H1 (cell line): ENCODE measurements around the gene ARHGAP4. TPM values are rescaled to one million over a fixed set of nuclear protein-coding genes. Genes with fewer than 3 reads are reported as not detected.

ENCODE experiments used
- CTCF ChIA-PET: fragments of 300-600 bp; sonication (Branson Sonifier 250); formaldehyde crosslinking; loops from one replicate; lab custom pipeline; 2021; ENCODE audit not compliant: partially characterized antibody; lab: Charles Lee
- POLR2A ChIA-PET: fragments of 300-600 bp; sonication (Branson Sonifier 250); formaldehyde crosslinking; loops from one replicate; lab custom pipeline; 2021; ENCODE audit warnings: inconsistent platforms; ENCODE audit not compliant: partially characterized antibody; lab: Charles Lee
- DNase-seq, 2 experiments: peaks; one replicate each; pipeline versions ENCODE4 v3.0.0 to v3.0.0-alpha.2; 2010 to 2022; ENCODE audit warnings: low spot score in 2 of 2, low read depth in 1 of 2, mixed read lengths in 1 of 2
- FAIRE-seq: peaks from 2 replicates; lab custom pipeline; 2011; peaks lifted over from hg19 to GRCh38; lab: Jason Lieb, UNC
- H2AFZ ChIP-seq: 2 replicates; pipeline ENCODE4 v1.8.1; 2012; ENCODE audit warnings: low read length, inconsistent platforms
- H2AK5ac ChIP-seq: 2 replicates; pipeline ENCODE4 v1.6.1; 2013; ENCODE audit warnings: low read depth, low read length
- H2BK120ac ChIP-seq: replicated peaks from 2 replicates; pipeline ENCODE3; 2013; ENCODE audit warnings: low read depth, low read length, inconsistent platforms
- H2BK12ac ChIP-seq: 2 replicates; pipeline ENCODE4 v1.6.1; 2013; ENCODE audit warnings: low read depth, low read length
- H2BK15ac ChIP-seq: 2 replicates; pipeline ENCODE4 v1.6.1; 2013; ENCODE audit warnings: low read length
- H2BK20ac ChIP-seq: 2 replicates; pipeline ENCODE4 v1.6.1; 2013; ENCODE audit warnings: low read length
- H2BK5ac ChIP-seq: 2 replicates; pipeline ENCODE4 v1.6.1; 2013; ENCODE audit warnings: low read depth, low read length
- H3K14ac ChIP-seq: 2 replicates; pipeline ENCODE4 v1.6.1; 2013; ENCODE audit warnings: inconsistent platforms; ENCODE audit not compliant: insufficient read length
- H3K18ac ChIP-seq: 2 replicates; pipeline ENCODE4 v1.6.1; 2013; ENCODE audit warnings: low read length; ENCODE audit errors: extremely low read depth
- H3K23ac ChIP-seq: 2 replicates; pipeline ENCODE4 v1.6.1; 2013; ENCODE audit warnings: inconsistent platforms; ENCODE audit not compliant: insufficient read length
- H3K23me2 ChIP-seq: 2 replicates; pipeline ENCODE4 v1.6.1; 2013; ENCODE audit warnings: low read depth, low read length
- H3K27ac ChIP-seq: 2 replicates; pipeline ENCODE4 v1.6.1; 2011; ENCODE audit warnings: low read depth, low read length, inconsistent platforms
- H3K27me3 ChIP-seq, 4 experiments: replicated peaks in 1 of 4; 1 replicate in 1 of 4; 2 replicates in 3 of 4; pipeline versions ENCODE4 v1.6.1 to v1.8.1; 2011 to 2013; ENCODE audit warnings: low read length in 3 of 4, mild to moderate bottlenecking in 3 of 4, inconsistent platforms in 2 of 4, mixed read lengths in 2 of 4, moderate library complexity in 1 of 4; ENCODE audit not compliant: control insufficient read depth in 3 of 4, insufficient read depth in 3 of 4; ENCODE audit errors: extremely low read depth in 1 of 4
- H3K36me3 ChIP-seq, 4 experiments: 2 replicates each; pipeline versions ENCODE4 v1.6.1 to v1.8.1; 2011 to 2013; ENCODE audit warnings: mild to moderate bottlenecking in 4 of 4, low read length in 3 of 4, moderate library complexity in 2 of 4, control low read depth in 1 of 4, inconsistent platforms in 1 of 4; ENCODE audit not compliant: insufficient read depth in 4 of 4, control insufficient read depth in 2 of 4
- H3K4ac ChIP-seq: replicated peaks from 2 replicates; pipeline ENCODE3; 2013; ENCODE audit warnings: low read length, low read depth, mixed read lengths, inconsistent platforms; ENCODE audit not compliant: insufficient read length
- H3K4me1 ChIP-seq, 4 experiments: replicated peaks in 1 of 4; 1 replicate in 1 of 4; 2 replicates in 3 of 4; pipeline versions ENCODE4 v1.6.1 to v1.8.1; 2011 to 2013; ENCODE audit warnings: low read length in 3 of 4, inconsistent platforms in 2 of 4, mixed read lengths in 1 of 4; ENCODE audit not compliant: insufficient read depth in 4 of 4, control insufficient read depth in 3 of 4
- H3K4me2 ChIP-seq, 2 experiments: 2 replicates each; pipeline versions ENCODE4 v1.6.1 to v1.8.1; 2011 to 2013; ENCODE audit warnings: low read depth in 2 of 2, low read length in 2 of 2, control low read depth in 1 of 2, inconsistent platforms in 1 of 2, mild to moderate bottlenecking in 1 of 2; ENCODE audit not compliant: insufficient read depth in 1 of 2
- H3K4me3 ChIP-seq, 4 experiments: fragments of 200-600, 300-600 bp in 1 of 4; sonication (generic), shearing (Covaris generic), sonication (Bioruptor Twin) in 1 of 4; 2 replicates each; pipeline versions ENCODE4 v1.5.1 to v1.8.1; 2011 to 2016; ENCODE audit warnings: low read length in 4 of 4, low read depth in 3 of 4, control low read depth in 2 of 4, inconsistent platforms in 2 of 4, mild to moderate bottlenecking in 2 of 4, mixed read lengths in 1 of 4, moderate library complexity in 1 of 4; ENCODE audit not compliant: insufficient read depth in 2 of 4; ENCODE audit errors: extremely low read depth in 1 of 4
- H3K56ac ChIP-seq: replicated peaks from 2 replicates; pipeline ENCODE3; 2013; ENCODE audit warnings: low read depth, mild to moderate bottlenecking, mixed read lengths, low read length, inconsistent platforms; ENCODE audit not compliant: insufficient read length
- H3K79me1 ChIP-seq: 2 replicates; pipeline ENCODE4 v1.6.1; 2013; ENCODE audit warnings: low read depth, low read length, control low read depth
- H3K79me2 ChIP-seq, 2 experiments: 2 replicates each; pipeline versions ENCODE4 v1.6.1 to v1.8.1; 2012 to 2013; ENCODE audit warnings: low read length in 2 of 2, mild to moderate bottlenecking in 2 of 2, inconsistent platforms in 1 of 2; ENCODE audit not compliant: insufficient read depth in 2 of 2, control insufficient read depth in 1 of 2
- H3K9ac ChIP-seq, 4 experiments: replicated peaks in 1 of 4; 1 replicate in 1 of 4; 2 replicates in 3 of 4; pipeline versions ENCODE4 v1.6.1 to v1.8.1; 2011 to 2013; ENCODE audit warnings: low read depth in 3 of 4, low read length in 3 of 4, control low read depth in 2 of 4, mild to moderate bottlenecking in 2 of 4, moderate library complexity in 2 of 4, inconsistent platforms in 1 of 4; ENCODE audit errors: extremely low read depth in 1 of 4
- H3K9me3 ChIP-seq, 2 experiments: 2 replicates each; pipeline versions ENCODE4 v1.6.1 to v1.8.1; 2012 to 2013; ENCODE audit warnings: mild to moderate bottlenecking in 2 of 2, moderate library complexity in 2 of 2, control low read depth in 1 of 2, inconsistent platforms in 1 of 2, low read depth in 1 of 2, low read length in 1 of 2, mixed read lengths in 1 of 2; ENCODE audit not compliant: insufficient read depth in 2 of 2
- H4K20me1 ChIP-seq, 2 experiments: replicated peaks in 1 of 2; 2 replicates each; pipeline versions ENCODE3 to v1.8.1; 2011 to 2013; ENCODE audit warnings: inconsistent platforms in 2 of 2, low read length in 2 of 2, mild to moderate bottlenecking in 1 of 2; ENCODE audit not compliant: insufficient read depth in 2 of 2, control insufficient read depth in 1 of 2
- H4K5ac ChIP-seq: 2 replicates; pipeline ENCODE4 v1.6.1; 2013; ENCODE audit warnings: low read length, low read depth, mixed read lengths, inconsistent platforms; ENCODE audit not compliant: insufficient read length
- H4K8ac ChIP-seq: 2 replicates; pipeline ENCODE4 v1.8.0; 2013; ENCODE audit warnings: mild to moderate bottlenecking, moderate library complexity, low read length, inconsistent platforms; ENCODE audit not compliant: insufficient read depth; ENCODE audit errors: extremely low read depth
- H4K91ac ChIP-seq: replicated peaks from 2 replicates; pipeline ENCODE3; 2013; ENCODE audit warnings: low read length, mixed read lengths, inconsistent platforms; ENCODE audit not compliant: insufficient read length
- FOSL1 ChIP-seq: IDR thresholded peaks from 2 replicates; pipeline ENCODE4 v1.6.1; 2011; ENCODE audit warnings: mild to moderate bottlenecking, low read depth, low read length, moderate library complexity; ENCODE audit not compliant: insufficient read depth
- HDAC6 ChIP-seq: IDR thresholded peaks from one replicate; pipeline ENCODE4 v1.7.1; 2012; ENCODE audit warnings: low read depth, mild to moderate bottlenecking, inconsistent platforms, low read length, moderate library complexity
- TBP ChIP-seq: IDR thresholded peaks from 2 replicates; pipeline ENCODE4 v1.6.1; 2011; ENCODE audit warnings: low read depth, low read length, improper control_type of control experiment
- YY1 ChIP-seq: IDR thresholded peaks from 2 replicates; pipeline ENCODE4 v1.6.1; 2011; ENCODE audit warnings: low read depth, mild to moderate bottlenecking, low read length
- ZNF274 ChIP-seq: IDR thresholded peaks from 2 replicates; pipeline ENCODE4 v1.7.0; 2012; ENCODE audit warnings: low read length, borderline replicate concordance; ENCODE audit errors: extremely low read depth
- WGBS, 2 experiments: shearing (Covaris generic) in 1 of 2; methylation state at CpG; one replicate each; pipeline versions ENCODE4 v1.1.6 to v1.1.7; 2013 to 2015; ENCODE audit warnings: low lambda C conversion rate in 2 of 2, mixed read lengths in 2 of 2, inconsistent platforms in 1 of 2, low coverage in 1 of 2, missing lambda C conversion rate in 1 of 2; ENCODE audit not compliant: insufficient replicate concordance in 2 of 2, insufficient coverage in 1 of 2, insufficient read length in 1 of 2; ENCODE audit errors: extremely low coverage in 1 of 2, missing lambda C conversion rate in 1 of 2; 5-methylcytosine and 5-hydroxymethylcytosine counted together
- polyA plus RNA-seq, 7 experiments: library from polyadenylated mRNA; depleted of rRNA in 3 of 7; stranded (reverse) in 5 of 7; unstranded in 2 of 7; fragments of >200 nt in 5 of 7; fragments of 200-250 nt in 2 of 7; gene quantifications; 1 replicate in 5 of 7; 2 replicates in 1 of 7; 4 replicates in 1 of 7; pipeline versions ENCODE4 v1.2.1 to v1.2.3, GENCODE V29; 2011 to 2013; ENCODE audit warnings: missing spikeins in 2 of 7, mixed read lengths in 2 of 7
- total RNA-seq: library from RNA; stranded (reverse); fragmentation: NEBNext Ultra II Directional; extraction: Animal tissue kit (Norgen Biotek cat#: 25700); gene quantifications from 2 replicates; pipeline ENCODE4 v1.2.1, GENCODE V29; 2021

Gene ARHGAP4
- total and polyA plus RNA-seq, 2 of the 8 experiments (the other 6 are each of a cell fraction or from before 2014, with no cell fraction given), result 23.9 to 26.0 TPM

GRCh38 chrX:153960077-153960476, 34.0 kb upstream of the ARHGAP4 start:
- Histone ChIP-seq H3K79me1 (no peaks in the 10 kb centered on the region; the same call in 1 of the 2 replicates), H3K4me3 (no peak overlapping the region), H2BK5ac (no peak overlapping the region), H2BK12ac (no peak overlapping the region), H4K8ac (no peak overlapping the region), H2BK15ac (no peak overlapping the region), H2BK120ac (no peak overlapping the region), H2AK5ac (no peak overlapping the region), H3K14ac (no peak overlapping the region), H4K20me1 (peaks cover 2 to 10% of the 10 kb centered on the region in 2 experiments), H3K4ac (no peak overlapping the region), H3K18ac (no peak overlapping the region), H2BK20ac (no peak overlapping the region), H4K91ac (no peak overlapping the region), H2AFZ (no peak overlapping the region), H3K9ac (no peak overlapping the region), H3K4me1 (no peaks in the 10 kb centered on the region), H3K27ac (no peak overlapping the region), H3K4me2 (no peak overlapping the region), H3K56ac (no peak overlapping the region), H3K27me3 (no peaks in the 10 kb centered on the region), H3K9me3 (no peaks in the 10 kb centered on the region), H3K36me3 (peaks cover 15 to 86% (median 54%) of the 10 kb centered on the region in 4 experiments), H3K23me2 (no peaks in the 10 kb centered on the region), H4K5ac (no peak overlapping the region), H3K23ac (no peak overlapping the region), H3K79me2 (peaks cover 0 to 28% of the 10 kb centered on the region in 2 experiments; a peak in 2 of 4 replicates)
- FAIRE-seq (no peak), DNase-seq (no peak)
- POLR2A ChIA-PET, result interaction anchor here (5.0 kb wide), 1 partner anchor 8 kb away, joined by 26 read pairs; no protein-coding TSS in a partner anchor
- CTCF ChIA-PET, result interaction anchor here (0.6 to 1.8 kb wide), 2 partner anchors 10 to 13 kb away, joined by 3 to 6 read pairs; no protein-coding TSS in a partner anchor
- TF ChIP-seq TBP (no peak), HDAC6 (no peak), YY1 (no peak), ZNF274 (no peak), FOSL1 (no peak)
- 93% methylated on average over 6 of the region's 16 CpGs; no CpG with 5 or more reads in 1 of the 2 experiments for WGBS, 2 experiments
